Esophagus squamous epithelium (tissue), 5 donors: ENCODE data around the gene C1orf115. TPM values are rescaled to one million over a fixed set of nuclear protein-coding genes. Genes with fewer than 3 reads are reported as not detected.
"Not testable (repeated sequence)": the region's sequence is repeated elsewhere in the genome, so short reads cannot be mapped to it uniquely, and the experiment has no call there.

Source experiments
- DNase-seq: peaks from one replicate; lab custom pipeline; 2025; lab: John Stamatoyannopoulos, UW
- H3K27ac ChIP-seq, 4 donors: fragments of 200-600 bp; sonication (generic); one replicate each; pipeline ENCODE4 v1.5.1; 2016 to 2019; ENCODE audit warnings: mild to moderate bottlenecking in 1 of 4
- H3K27me3 ChIP-seq, 4 donors: fragments of 200-600 bp; sonication (generic); 1 replicate in 3 of 4; 2 replicates in 1 of 4; pipeline versions ENCODE4 v1.5.1 to v1.6.0; 2017 to 2021; ENCODE audit warnings: antibody characterized with exemption in 1 of 4
- H3K36me3 ChIP-seq, 3 donors: fragments of 200-600 bp; sonication (generic); one replicate each; pipeline ENCODE4 v1.5.1; 2016 to 2019
- H3K4me1 ChIP-seq, 3 donors: fragments of 200-600 bp; sonication (generic); one replicate each; pipeline ENCODE4 v1.5.1; 2017 to 2019
- H3K4me3 ChIP-seq, 4 donors: fragments of 200-600 bp; sonication (generic); 1 replicate in 3 of 4; 2 replicates in 1 of 4; pipeline ENCODE4 v1.5.1; 2016 to 2019; ENCODE audit warnings: mild to moderate bottlenecking in 2 of 4, moderate library complexity in 1 of 4
- H3K9me3 ChIP-seq, 3 donors: fragments of 200-600 bp; sonication (generic); one replicate each; pipeline ENCODE4 v1.5.1; 2016 to 2019
- POLR2A ChIP-seq, 4 donors: fragments of 450-650 bp; IDR thresholded peaks; one replicate each; pipeline ENCODE4 v1.6.1; 2017; ENCODE audit warnings: antibody characterized with exemption in 4 of 4, mild to moderate bottlenecking in 4 of 4, moderate library complexity in 3 of 4
- WGBS, 2 donors: methylation state at CpG; one replicate each; pipeline ENCODE4 v1.1.5; 2018; 5-methylcytosine and 5-hydroxymethylcytosine counted together
- intact Hi-C: fragments of 100-400 bp; cut with DNase I; formaldehyde crosslinking; loops from one replicate; pipeline ENCODE4 v1.15.0; 2022
- total RNA-seq, 4 donors: library from RNA; depleted of rRNA; stranded (reverse); fragments of >200 nt; gene quantifications; one replicate each; pipeline ENCODE4 v1.1.0, GENCODE V29; 2016
- TF ChIP-seq, protein P1 (sequence below), 6 experiments: fragments of 450-650 bp in 4 of 6; fragments of 200-600 bp in 2 of 6; sonication (generic) in 2 of 6; IDR thresholded peaks; one replicate each; pipeline ENCODE4 v1.5.1; 2016 to 2019; ENCODE audit warnings: antibody characterized with exemption in 6 of 6, mild to moderate bottlenecking in 4 of 6, moderate library complexity in 4 of 6
- donor health status: DM: yes; HTN: yes; CAD: no.

The C1orf115 gene
- total RNA-seq, 4 donors from 2014 or later: 1.1 to 7.8 (median 4.2) TPM

DNA sequence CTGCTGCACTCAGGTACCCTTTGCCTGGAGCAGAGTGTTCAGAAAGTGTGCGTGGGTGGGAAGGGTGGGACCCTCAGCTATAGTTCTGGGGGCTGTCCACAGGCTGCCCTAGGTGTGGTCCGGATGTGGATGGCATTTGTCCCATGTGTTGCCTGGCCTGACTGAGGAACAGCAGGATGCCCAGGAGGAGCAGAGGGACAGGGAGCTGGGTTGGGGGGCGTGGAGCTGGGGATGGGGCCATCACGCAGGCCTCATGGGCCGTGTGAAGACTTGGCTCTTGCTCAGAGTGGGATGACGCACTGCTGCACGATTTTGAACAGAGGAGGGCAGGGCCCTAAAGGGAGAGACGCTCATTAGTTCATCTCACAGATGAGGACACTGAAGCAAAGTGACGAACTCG, 17.0 kb downstream of the C1orf115 start:
- no peak overlapping the region for H3K27ac ChIP-seq
- no peak for DNase-seq
- intact Hi-C loops: no loop called here

GRCh38 chr1:220708244-220708643, 18.1 kb downstream of the C1orf115 start:
- Histone ChIP-seq H3K27me3 (peaks cover 0 to 38% (median 0%) of the 10 kb centered on the region in 4 donors), H3K9me3 (no peaks in the 10 kb centered on the region), H3K4me1 (peaks cover 0 to 12% (median 0%) of the 10 kb centered on the region in 3 donors), H3K36me3 (no peaks in the 10 kb centered on the region), H3K4me3 (no peak overlapping the region), H3K27ac (no peak overlapping the region)
- DNase-seq: no peak
- TF ChIP-seq, protein P1, sequence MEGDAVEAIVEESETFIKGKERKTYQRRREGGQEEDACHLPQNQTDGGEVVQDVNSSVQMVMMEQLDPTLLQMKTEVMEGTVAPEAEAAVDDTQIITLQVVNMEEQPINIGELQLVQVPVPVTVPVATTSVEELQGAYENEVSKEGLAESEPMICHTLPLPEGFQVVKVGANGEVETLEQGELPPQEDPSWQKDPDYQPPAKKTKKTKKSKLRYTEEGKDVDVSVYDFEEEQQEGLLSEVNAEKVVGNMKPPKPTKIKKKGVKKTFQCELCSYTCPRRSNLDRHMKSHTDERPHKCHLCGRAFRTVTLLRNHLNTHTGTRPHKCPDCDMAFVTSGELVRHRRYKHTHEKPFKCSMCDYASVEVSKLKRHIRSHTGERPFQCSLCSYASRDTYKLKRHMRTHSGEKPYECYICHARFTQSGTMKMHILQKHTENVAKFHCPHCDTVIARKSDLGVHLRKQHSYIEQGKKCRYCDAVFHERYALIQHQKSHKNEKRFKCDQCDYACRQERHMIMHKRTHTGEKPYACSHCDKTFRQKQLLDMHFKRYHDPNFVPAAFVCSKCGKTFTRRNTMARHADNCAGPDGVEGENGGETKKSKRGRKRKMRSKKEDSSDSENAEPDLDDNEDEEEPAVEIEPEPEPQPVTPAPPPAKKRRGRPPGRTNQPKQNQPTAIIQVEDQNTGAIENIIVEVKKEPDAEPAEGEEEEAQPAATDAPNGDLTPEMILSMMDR (IDR thresholded peaks at IDR 0.05): no peak
- no peak for TF ChIP-seq POLR2A (IDR thresholded peaks at IDR 0.05)
- WGBS, 2 donors: 77 to 86% methylated on average over 4 of the region's 4 CpGs
- intact Hi-C loops: no loop called here

More for the DNA sequence above, 17.0 kb downstream of the C1orf115 start:
- no peak overlapping the region for H3K4me3 ChIP-seq
- 67 to 89% methylated on average over 6 to 9 of the region's 10 CpGs for WGBS, 2 donors
- H3K4me1 ChIP-seq: peaks cover 0 to 12% (median 0%) of the 10 kb centered on the region in 3 donors
- TF ChIP-seq POLR2A (IDR thresholded peaks at IDR 0.05): no peak
- no peaks in the 10 kb centered on the region for H3K9me3 ChIP-seq
- H3K36me3 ChIP-seq: no peaks in the 10 kb centered on the region
- H3K27me3 ChIP-seq: peaks cover 0 to 49% (median 0%) of the 10 kb centered on the region in 4 donors

- H3K4me3 ChIP-seq: no peak overlapping the region
- WGBS, 2 donors: 71% methylated on average over 9 of the region's 9 CpGs
- TF ChIP-seq, protein P1 (IDR thresholded peaks at IDR 0.05): no peak
- TF ChIP-seq POLR2A (IDR thresholded peaks at IDR 0.05): no peak
- H3K27ac ChIP-seq: no peak overlapping the region
- no peaks in the 10 kb centered on the region for H3K36me3 ChIP-seq
- H3K9me3 ChIP-seq: no peaks in the 10 kb centered on the region
- peaks cover 0 to 32% (median 0%) of the 10 kb centered on the region in 4 donors for H3K27me3 ChIP-seq
- H3K4me1 ChIP-seq: peaks cover 0 to 12% (median 0%) of the 10 kb centered on the region in 3 donors
- DNase-seq: no peak
- intact Hi-C loops: no loop called here
Measured at GRCh38 chr1:220708936-220709801, 19.0 kb downstream of the C1orf115 start.

- Histone ChIP-seq H3K4me3 (no peak overlapping the region), H3K27me3 (peaks cover 0 to 25% (median 0%) of the 10 kb centered on the region in 4 donors), H3K9me3 (no peaks in the 10 kb centered on the region), H3K27ac (no peak overlapping the region), H3K4me1 (peaks cover 0 to 12% (median 0%) of the 10 kb centered on the region in 3 donors), H3K36me3 (no peaks in the 10 kb centered on the region)
- no peak for DNase-seq
- WGBS, 2 donors: 61 to 67% methylated on average over 4 of the region's 4 CpGs
- intact Hi-C loops: no loop called here
- TF ChIP-seq POLR2A (IDR thresholded peaks at IDR 0.05): no peak
- TF ChIP-seq, protein P1 (IDR thresholded peaks at IDR 0.05): no peak
Measured at GRCh38 chr1:220710333-220710732, 20.2 kb downstream of the C1orf115 start.

GRCh38 chr1:220711056-220711809, 21.1 kb downstream of the C1orf115 start:
- 67 to 76% methylated on average over 6 to 9 of the region's 9 CpGs for WGBS, 2 donors
- TF ChIP-seq, protein P1 (IDR thresholded peaks at IDR 0.05): no peak
- no peak for TF ChIP-seq POLR2A (IDR thresholded peaks at IDR 0.05)
- peaks cover 0 to 12% (median 0%) of the 10 kb centered on the region in 3 donors for H3K4me1 ChIP-seq
- H3K27me3 ChIP-seq: peaks cover 0 to 20% (median 0%) of the 10 kb centered on the region in 4 donors
- H3K36me3 ChIP-seq: no peaks in the 10 kb centered on the region
- DNase-seq: no peak
- intact Hi-C loops: no loop called here
- H3K4me3 ChIP-seq: no peak overlapping the region
- H3K27ac ChIP-seq: no peak overlapping the region
- H3K9me3 ChIP-seq: peaks cover 0 to 5% (median 0%) of the 10 kb centered on the region in 3 donors

- WGBS, 2 donors: 88 to 93% methylated on average over 5 of the region's 5 CpGs
- H3K4me3 ChIP-seq, H3K27ac ChIP-seq, intact Hi-C loops, H3K36me3 ChIP-seq, H3K27me3 ChIP-seq, H3K4me1 ChIP-seq, H3K9me3 ChIP-seq, DNase-seq: not testable (repeated sequence)
Measured at GRCh38 chr1:220715986-220716385, 25.8 kb downstream of the C1orf115 start.
